Measurements from ENCODE around the gene P2RX4.
"Not testable (repeated sequence)": the region's sequence is repeated elsewhere in the genome, so short reads cannot be mapped to it uniquely, and the experiment has no call there.

The P2RX4 gene

GRCh38 chr12:121223292-121224285 is 13.7 kb downstream of the P2RX4 start:
- no peak for DNase-seq

GRCh38 chr12:121224591-121224990 is 14.7 kb downstream of the P2RX4 start:
- no peak for DNase-seq

- DNase-seq, result no peak
These were observed 16.5 kb downstream of the P2RX4 start for GRCh38 chr12:121226399-121226798.

GRCh38 chr12:121226871-121227270 is 16.9 kb downstream of the P2RX4 start:
- DNase-seq, result not testable (repeated sequence)

GRCh38 chr12:121227294-121227693 is 17.4 kb downstream of the P2RX4 start:
- no peak for DNase-seq

GRCh38 chr12:121228919-121229665 is 19.2 kb downstream of the P2RX4 start:
- DNase-seq, result no peak

- DNase-seq, result peak; percentile 70
These were observed 20.1 kb downstream of the P2RX4 start for GRCh38 chr12:121229826-121230537.

- DNase-seq, result no peak
These were observed 20.6 kb downstream of the P2RX4 start for GRCh38 chr12:121230538-121230907.

- no peak for DNase-seq
These were observed 22.2 kb downstream of the P2RX4 start for GRCh38 chr12:121232163-121232562.

- DNase-seq, result no peak
These were observed 23.2 kb downstream of the P2RX4 start for GRCh38 chr12:121232977-121233627.

- DNase-seq, result no peak
These were observed 23.7 kb downstream of the P2RX4 start for GRCh38 chr12:121233628-121234020.

GRCh38 chr12:121236776-121237175 is 26.8 kb downstream of the P2RX4 start:
- no peak for DNase-seq

GRCh38 chr12:121237415-121237814 is 27.5 kb downstream of the P2RX4 start:
- no peak for DNase-seq

- DNase-seq, result no peak
These were observed 28.2 kb downstream of the P2RX4 start for GRCh38 chr12:121238086-121238485.

- no peak for DNase-seq
These were observed 28.8 kb downstream of the P2RX4 start for GRCh38 chr12:121238604-121239350.

GRCh38 chr12:121239351-121240061 is 29.6 kb downstream of the P2RX4 start:
- DNase-seq, result no peak

- DNase-seq, result no peak
These were observed 30.1 kb downstream of the P2RX4 start for GRCh38 chr12:121240062-121240420.

- DNase-seq, result no peak
These were observed 30.7 kb downstream of the P2RX4 start for GRCh38 chr12:121240484-121241101.

- DNase-seq, result no peak
These were observed 31.4 kb downstream of the P2RX4 start for GRCh38 chr12:121241156-121241970.

- DNase-seq, result no peak
These were observed 35.1 kb downstream of the P2RX4 start for GRCh38 chr12:121245031-121245430.

Data from HCEC 1CT (cell line).